GM21737 (cell line): ENCODE results near the gene CACNG4.
"Not testable (repeated sequence)": the region's sequence is repeated elsewhere in the genome, so short reads cannot be mapped to it uniquely, and the experiment has no call there.

Experiments used
- ATAC-seq: cut with Tn5 transposase; IDR thresholded peaks from one replicate; pipeline ENCODE4 v1.9.1; 2021; ENCODE audit warnings: mild to moderate bottlenecking, moderate library complexity; ENCODE audit not compliant: unreplicated experiment

Gene CACNG4

DNA sequence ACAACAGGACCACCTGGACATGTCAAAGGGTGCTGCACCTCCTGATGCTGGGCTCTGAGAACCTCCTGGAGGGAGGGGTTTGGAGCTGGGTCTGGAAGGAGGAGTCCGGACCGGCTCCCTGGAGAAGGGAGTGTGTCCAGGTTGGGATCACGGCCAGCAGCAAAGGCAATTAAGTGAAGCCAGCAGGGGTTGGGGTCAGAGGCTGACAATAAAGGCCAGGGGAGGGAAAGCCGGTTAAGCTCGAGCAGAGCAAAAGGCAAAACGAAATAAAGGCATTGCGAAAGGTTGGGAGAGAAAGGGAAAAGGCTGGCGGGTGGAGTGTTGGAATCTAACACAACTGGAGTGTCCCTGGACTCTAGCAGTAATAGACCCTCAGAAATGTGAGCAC is 992 bp upstream of the CACNG4 start:
- no peak for ATAC-seq

DNA sequence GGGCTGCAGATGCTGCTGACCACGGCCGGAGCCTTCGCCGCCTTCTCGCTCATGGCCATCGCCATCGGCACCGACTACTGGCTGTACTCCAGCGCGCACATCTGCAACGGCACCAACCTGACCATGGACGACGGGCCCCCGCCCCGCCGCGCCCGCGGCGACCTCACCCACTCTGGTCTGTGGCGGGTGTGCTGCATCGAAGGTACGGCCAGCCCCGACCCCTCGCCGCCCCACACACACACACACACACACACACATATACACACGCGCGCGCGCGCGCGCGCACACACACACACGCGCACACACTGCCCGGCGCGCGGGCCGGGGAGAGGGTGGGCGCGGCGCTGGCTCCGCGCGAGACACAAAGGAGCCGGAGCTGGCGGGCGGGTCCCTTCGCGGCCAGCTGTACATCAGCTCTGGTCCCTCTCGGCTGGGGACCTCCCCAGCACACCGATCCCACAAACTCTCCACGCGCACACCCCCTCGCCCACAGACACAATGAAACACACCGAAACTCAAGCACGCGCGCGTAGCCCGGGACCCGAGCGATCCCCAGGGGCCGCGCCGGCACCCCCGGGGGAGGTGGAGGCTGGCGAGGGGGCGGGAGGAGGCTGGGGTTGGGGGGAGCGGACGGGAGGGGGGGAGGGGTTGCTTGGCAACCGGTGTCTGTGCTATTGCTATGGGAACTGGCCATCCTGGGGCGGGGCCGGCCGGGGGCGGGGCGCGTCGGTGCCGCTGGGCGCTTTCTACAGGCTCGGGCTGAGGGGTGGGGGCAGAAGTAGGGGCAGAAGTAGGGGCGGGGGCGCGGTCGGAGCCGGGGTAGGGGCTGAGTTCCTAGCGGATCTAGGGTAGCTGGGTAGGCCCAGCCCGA is 658 bp downstream of the CACNG4 start:
- ATAC-seq = no peak

DNA sequence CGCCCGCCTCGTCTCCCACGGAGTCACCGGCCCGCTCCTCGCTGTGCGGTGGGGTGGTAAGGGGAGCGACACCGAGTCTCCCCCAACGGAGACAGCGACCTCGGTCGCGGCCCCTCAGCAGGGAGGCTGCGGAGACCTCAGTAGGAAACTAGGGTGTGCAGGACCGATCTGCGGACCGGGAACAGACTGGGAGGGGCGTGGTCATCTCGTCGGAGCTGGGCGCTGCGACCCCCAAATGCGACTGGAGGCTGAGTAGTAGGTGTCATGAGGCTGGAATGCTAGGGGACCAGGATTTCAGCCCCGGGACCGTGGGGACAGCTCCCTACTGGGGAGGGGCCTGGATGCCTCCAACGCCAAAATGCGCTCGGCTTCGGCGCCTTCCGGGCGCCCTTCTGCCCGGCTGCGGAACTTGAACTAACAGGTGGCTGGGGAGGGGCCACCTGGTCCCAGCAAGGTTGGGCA is 1.3 kb downstream of the CACNG4 start:
- no peak for ATAC-seq

DNA sequence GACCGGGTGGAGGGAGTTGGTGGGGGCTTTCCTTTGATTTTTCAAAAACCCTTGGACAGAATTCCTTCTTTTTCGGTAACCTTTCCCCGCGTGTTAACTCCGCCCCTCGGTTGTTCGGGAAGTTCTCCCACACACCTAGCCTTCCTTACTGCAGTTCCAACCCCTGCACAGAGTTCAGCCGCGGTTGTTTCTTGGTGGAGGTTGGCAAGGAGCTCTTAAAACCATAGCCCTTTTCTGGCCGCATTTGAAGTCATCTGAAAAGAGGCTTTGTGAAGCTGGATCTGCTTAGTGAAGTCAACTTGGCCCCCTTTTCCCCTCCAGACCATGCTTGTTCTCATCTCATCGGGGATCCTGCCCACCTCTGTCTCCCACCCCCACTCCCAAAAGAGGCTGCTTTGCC is 1.8 kb downstream of the CACNG4 start:
- no peak for ATAC-seq

DNA sequence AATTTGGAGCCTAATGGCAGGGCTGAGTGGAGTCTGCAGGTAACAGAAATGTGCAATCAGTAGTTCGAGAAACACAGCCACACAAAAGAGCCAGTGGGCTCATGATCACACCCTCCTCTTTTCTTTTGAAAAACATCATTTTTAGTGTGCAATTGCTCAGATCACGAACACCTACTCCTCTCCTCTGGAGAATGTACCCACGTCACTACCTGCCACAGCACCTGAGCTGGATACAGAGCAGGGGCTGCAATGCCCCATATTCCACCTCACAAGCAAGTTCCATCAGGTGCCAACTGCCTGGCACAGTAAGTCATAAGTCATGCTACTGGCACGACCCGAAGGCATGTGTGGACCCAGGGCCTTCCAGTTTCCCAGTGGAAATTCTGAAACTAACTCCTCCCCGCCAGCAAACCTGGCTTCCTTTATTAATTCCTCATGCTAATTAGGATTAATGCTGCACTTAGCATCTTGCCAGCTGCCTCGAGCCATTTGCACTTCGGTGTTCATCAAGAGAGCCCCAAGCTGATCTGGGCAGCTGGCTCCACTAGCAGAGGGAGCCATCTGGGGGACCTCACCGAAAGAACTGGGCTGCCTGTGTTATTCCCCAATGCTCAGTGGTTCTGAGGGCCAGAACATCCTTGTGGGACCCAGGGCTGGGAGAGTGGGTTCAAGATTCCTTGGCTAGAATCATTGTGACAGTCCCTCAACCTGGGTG is 2.4 kb downstream of the CACNG4 start:
- ATAC-seq = no peak

DNA sequence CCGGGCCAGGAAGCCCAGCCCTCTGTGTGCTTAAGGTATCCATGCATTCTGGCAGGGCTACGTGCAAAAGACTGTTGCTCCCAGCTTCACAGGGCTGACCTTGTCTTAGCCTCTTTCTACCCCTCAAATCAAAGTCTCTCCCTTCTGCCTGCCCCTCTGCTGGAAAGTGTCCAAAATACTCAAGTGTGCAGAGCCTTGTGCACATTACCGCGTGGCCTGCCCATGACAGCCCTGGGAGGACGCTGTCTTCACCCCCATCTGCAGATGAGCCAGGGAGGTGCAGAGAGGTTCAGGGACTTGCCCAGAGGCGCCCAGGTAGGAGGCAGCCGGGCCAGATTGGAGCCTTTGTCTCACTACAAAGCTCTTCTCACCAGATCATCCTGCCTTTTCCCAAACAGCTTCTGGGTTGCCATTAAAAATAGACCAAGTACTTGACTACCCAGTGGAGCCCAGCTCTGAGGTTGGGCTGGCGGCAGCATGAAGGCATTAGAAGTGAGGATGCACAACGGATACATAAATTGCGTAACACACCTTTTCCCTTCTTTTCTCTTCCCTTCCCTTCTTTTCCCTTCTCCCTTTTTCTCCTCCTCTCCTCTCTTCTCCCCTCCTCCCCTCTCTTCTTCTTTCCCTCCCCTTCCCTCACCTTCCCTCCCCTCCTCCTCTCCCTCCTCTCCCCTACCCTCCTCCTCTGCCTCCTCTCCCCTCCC is 3.5 kb downstream of the CACNG4 start:
- no peak for ATAC-seq

DNA sequence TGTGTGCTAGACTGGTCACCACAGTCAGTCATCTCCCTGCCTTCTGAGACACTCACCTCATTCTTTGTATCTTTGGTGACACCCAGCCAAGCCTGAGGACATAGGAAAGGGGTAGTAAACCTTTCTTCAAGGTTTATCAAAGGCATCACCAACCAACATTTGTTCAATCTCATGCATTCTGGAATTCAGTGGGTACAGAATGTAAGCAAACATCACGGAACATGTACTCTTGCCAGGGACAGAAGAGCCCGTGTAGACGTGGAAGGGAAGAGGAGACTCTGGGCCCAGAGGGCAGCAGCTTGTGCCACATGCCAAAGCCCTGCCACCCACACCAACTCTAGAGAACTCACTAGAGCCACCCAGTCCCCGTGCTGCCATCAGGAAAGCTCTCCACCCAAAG is 4.4 kb downstream of the CACNG4 start:
- ATAC-seq = no peak

DNA sequence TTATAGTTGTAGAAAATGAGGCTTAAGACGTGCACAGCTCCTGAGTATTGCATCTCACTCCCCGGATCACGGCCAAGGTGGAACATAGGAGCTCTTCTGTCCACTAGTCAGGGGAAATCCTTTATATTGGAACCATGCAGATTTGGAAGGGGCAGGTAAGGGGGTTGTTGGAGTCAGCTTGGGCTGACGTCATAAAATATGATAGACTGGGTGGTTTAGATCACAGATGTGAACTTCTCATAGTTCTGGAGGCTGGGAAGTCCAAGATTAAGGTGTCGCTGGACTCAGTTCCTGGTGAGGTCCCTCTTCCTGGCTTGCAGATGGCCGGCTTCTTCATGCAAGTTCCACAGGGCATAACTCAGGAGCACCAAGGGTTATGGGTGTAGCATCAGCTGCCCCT is 5.6 kb downstream of the CACNG4 start:
- ATAC-seq = no peak

DNA sequence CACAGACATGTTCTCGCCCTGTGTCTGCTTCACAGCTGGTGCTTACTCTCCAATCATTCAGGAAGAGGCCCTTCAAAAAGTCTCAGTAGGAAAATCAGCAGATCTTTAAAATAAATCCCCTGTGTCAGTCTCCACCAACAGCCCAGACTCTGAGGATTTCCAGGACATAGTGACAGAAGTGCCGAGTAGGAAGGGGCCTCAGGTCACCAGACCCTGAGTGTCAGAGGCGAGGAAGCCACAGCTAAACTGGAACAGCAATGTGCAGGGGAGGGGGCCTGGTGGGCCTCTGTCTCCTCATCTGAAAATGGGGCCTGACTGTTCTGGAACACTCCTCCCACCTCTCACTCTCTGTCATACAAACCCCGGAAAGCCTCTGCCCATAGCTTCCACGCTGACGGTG is 6.3 kb downstream of the CACNG4 start:
- ATAC-seq = no peak

DNA sequence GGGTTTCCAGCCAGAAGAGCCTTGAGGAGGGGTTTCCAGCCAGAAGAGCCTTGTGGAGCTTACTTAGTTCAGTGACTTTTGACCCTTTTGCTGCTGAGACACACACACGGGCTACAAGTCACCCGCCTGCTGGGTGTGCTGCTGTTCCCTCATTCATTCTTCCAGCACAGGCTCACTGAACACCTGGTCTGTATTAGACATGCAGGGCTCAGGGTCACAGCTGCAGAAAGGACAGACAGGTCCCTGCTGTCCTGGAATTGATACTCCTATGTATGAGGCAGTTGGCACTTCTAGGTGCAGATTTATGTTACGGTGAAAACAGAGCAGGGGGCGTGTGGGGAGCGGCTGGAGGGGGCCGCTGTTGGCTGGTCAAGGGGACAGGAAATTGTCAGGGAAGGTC is 6.8 kb downstream of the CACNG4 start:
- no peak for ATAC-seq

DNA sequence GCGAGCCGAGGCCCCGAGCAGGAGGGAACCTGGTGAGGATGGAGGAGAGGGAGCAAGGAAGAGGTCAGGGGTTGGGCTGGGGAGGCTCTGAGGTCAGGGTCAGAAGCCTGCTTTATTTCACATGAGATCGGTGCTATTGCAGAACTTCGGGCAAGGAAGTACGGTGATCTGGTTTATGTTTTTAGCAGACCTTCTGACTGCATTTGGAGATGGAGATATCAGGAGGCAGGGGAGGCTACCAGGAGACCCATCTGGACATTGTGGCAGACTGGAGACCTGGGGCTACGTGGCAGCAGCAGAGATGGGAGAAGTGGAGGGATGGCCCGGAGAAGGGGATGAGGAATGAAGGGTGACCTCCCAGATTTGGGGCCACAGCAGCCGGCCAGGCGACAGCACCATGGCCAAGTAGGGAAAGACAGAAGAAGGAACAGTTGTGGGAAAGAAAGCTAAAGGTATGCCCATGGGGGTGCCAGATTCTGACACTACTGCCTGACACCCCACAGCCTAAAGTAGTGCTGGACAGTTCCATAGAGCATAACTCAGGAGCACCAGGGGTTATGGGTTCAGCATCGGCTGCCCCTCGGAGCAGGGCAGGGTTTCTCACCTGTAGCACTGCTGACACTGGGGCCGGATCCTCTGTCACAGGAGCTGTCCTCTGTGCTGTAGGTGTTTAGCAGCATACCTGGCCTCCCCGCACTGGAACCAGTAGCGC is 7.4 kb downstream of the CACNG4 start:
- no peak for ATAC-seq

DNA sequence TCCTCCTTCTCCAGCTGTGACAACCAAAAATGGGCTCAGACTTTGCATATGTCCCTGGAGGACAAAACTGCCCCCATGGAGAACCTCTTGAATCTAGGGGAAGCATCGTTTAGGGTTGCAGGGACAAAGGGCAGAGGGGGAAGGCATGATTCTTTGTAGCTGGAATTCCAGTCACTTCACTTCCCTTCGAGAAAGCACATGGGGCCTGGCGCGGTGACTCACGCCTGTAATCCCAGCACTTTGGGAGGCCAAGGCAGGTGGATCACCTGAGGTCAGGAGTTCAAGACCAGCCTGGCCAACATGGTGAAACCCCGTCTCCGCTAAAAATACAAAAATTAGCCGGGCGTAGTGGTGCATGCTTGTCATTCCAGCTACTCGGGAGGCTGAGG is 7.9 kb downstream of the CACNG4 start:
- not testable (repeated sequence) for ATAC-seq

DNA sequence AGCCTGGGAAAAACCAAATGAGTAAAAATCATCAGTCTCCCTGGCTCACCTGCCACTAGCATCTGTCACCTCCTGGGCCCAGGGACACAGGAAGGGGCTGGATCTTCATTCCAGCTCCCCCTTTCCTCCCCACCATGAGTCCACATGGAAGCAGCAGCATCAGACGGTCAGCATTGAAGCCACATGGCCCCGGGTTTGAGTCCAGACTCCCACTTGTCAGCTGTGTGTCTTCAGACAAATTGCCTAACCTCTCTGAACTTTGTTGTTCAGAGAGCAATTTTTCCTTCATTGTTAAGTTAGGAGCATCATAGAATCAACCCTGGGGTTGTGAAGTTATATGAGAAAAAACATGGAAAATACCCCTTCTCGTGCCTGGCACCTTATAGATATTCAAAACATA is 10.7 kb downstream of the CACNG4 start:
- ATAC-seq = no peak

DNA sequence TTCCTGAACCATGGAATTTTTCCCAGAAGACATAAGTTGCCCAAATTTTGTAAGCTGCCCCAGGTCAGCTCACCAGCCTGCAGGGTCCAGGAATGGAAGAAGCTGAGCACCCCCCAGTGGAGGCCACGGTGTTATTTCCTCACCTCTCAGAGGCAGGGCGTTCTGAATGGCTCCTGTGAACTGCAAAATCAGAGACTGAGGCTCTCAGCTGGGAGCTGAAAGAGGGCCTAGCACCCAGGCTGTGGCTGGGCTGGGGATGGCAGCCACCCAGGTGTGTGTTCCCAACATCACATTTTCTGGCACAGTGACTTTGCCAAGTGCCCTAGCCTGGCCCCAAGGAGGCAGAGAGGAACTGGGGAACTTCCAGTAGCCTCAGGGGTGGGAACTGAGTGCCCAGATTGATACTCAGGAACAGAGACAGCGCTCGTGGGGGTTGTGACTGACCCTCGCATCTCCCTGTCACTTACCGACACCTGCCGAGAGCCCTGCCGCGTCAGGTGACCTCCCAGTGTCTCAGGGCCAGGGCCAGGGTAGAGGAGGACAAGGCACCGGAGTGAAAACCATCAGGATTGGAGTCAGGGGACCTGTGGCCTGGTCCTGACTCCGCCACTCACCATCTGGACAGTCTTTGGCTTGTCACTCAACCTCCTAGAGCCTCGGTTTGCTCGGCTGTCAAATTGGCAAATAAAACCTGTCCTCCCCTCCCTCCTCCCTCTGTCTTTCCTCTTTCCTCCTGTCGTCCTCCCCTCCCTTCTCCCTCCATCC is 11.3 kb downstream of the CACNG4 start:
- ATAC-seq = no peak

DNA sequence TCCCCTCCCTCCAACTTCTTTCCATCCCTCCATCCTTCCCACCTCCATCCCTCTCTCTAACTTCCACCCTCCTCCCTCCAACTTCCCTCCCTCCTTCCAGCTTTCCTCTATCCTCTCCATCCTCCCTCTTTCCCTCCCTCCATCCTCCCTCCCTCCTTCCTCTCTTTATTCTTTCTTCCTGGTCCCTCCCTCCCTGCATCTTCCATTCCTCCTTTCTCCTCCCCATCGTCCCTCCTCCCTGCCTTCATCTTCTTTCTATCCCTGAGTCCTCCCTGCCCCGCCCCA is 11.8 kb downstream of the CACNG4 start:
- ATAC-seq = no peak

DNA sequence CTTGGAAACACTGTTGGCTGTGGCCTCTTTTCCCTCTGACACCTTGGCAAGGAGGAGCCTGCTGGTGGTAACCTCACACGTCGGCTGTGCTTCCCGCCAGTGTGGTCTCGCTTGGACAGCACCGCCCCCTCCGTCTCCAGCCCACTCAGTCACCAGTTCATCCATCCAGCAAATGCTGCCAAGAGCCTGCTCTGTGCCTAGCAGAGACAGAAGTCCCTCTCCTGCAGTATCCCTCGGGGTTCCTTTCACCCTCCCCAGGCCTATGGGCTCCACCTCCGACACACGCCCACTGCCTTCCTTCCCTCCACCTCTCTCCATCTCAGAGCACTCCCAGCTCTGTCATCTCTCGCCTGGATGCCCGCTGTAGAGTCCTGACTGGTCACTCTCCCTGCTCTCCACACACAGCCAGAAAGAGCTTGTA is 12.3 kb downstream of the CACNG4 start:
- ATAC-seq = no peak

DNA sequence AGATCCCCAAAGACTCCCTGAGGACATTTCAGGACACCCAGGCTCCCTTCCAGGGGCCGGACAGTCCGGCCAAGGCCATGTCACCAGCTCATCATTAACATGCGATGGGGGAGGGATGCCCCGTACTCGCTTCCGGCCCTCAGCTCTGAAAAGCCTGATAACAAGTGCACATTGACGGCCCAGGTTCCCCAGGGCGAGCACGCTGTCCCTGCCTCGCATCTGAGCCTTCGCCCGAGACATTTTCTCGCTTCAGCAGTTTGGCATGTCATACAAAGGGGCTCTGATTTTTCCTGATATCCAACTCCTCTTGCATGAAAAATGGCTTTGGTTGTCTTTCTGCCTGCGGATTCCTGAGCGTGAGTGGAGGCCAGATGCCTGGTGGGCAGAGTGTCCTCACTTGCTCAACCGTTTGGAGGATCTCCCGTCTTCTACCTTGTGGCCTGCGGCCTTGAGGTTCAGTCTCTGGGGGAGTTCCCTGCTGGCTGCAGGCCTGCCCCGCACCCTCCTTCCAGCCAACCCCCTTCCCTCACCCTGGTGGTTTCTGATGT is 14.1 kb downstream of the CACNG4 start:
- no peak for ATAC-seq

DNA sequence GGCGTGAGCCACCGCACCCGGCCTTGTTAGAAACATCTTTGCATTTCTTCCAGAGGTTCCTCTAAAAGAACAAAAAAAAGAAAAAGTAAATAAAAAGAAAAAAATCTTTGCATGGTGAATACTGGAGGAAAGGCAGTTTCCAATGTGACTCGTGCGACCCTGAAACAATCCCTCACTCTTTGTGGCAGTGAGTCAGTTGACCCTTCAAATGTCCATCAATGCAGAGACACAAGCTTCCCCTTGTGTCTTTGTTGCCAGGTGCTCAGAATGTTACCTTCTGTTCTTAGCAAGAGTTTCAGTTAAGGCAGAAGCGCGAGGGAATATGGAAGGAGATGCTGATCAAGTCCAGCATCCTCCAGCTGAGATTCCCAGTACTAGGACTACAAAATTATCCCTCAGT is 16.4 kb downstream of the CACNG4 start:
- no peak for ATAC-seq

DNA sequence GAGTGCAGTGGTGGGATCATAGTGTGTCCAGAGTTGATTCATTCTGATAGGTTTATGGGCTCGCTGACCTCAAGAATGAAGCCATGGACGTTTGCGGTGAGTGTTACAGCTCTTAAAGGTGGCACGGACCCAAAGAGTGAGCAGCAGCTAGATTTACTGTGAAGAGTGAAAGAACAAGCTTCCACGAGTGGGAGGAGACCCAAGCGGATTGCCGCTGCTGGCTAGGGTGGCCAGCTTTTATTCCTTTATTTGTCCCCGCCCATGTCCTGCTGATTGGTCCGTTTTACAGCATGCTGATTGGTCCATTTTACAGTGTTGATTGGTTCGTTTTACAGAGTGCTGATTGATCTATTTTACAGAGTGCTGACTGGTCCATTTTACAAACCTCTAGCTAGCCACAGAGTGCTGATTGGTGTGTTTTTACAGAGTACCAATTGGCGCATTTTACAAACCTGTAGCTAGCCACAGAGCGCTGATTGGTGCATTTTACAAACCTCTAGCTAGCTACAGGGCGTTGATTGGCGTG is 17.5 kb downstream of the CACNG4 start:
- no peak for ATAC-seq

DNA sequence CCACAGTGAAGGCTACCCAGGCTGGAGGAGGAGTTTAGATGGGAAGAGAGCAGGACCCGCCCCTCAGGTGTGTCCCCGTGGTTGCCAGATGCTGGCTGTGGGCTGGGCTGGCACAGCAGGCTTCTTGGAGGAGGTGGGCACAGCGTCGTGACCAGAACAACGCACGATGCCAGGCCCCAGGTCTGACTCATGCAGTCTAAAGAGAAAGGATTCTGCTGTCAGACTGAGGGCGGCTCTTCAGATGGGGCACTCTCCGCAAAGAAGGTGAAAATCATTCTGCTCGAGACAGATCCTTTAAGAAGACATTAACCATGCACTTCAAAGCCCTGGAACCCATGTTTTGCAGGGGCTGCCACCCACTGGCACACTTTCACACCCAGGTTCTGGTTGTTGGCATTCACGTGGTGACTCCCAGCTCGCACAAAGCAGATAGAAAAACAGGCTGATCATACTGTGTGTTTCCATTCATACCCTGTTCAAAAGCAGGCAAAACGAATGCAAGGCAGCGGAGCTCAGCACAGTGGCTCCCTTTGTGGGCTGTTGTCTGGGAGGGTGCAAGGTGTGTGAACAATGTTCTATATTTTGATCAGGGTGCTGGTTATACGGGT is 19.0 kb downstream of the CACNG4 start:
- ATAC-seq = no peak
